Neural progenitor cell (in vitro differentiated cells): ENCODE results near the gene ATF5. TPM values are rescaled to one million over a fixed set of nuclear protein-coding genes. Genes with fewer than 3 reads are reported as not detected.

Experiments
- DNase-seq: peaks from one replicate; pipeline ENCODE4 v3.0.0-alpha.2; 2016; ENCODE audit warnings: low spot score
- H2AFZ ChIP-seq: fragments of 200-600 bp; sonication (generic); replicated peaks from 2 replicates; pipeline ENCODE4 v1.6.1; 2016; ENCODE audit warnings: antibody characterized with exemption
- H3F3A ChIP-seq: fragments of 200-600 bp; sonication (generic); 2 replicates; pipeline ENCODE4 v1.6.1; 2016; ENCODE audit warnings: antibody characterized with exemption, low read depth
- H3K27ac ChIP-seq: fragments of 200-600 bp; sonication (generic); 2 replicates; pipeline ENCODE4 v1.5.1; 2016; ENCODE audit warnings: mild to moderate bottlenecking
- H3K27me3 ChIP-seq: fragments of 200-600 bp; sonication (generic); 2 replicates; pipeline ENCODE4 v1.6.1; 2016; ENCODE audit warnings: mild to moderate bottlenecking, moderate library complexity
- H3K36me3 ChIP-seq: fragments of 200-600 bp; sonication (generic); 2 replicates; pipeline ENCODE4 v1.5.1; 2016
- H3K4me1 ChIP-seq: fragments of 200-600 bp; sonication (generic); 2 replicates; pipeline ENCODE4 v1.6.1; 2016; ENCODE audit warnings: mixed run types
- H3K4me2 ChIP-seq: fragments of 200-600 bp; sonication (generic); 2 replicates; pipeline ENCODE4 v1.6.1; 2016
- H3K4me3 ChIP-seq: fragments of 200-600 bp; sonication (generic); 2 replicates; pipeline ENCODE4 v1.5.1; 2016
- H3K79me2 ChIP-seq: fragments of 200-600 bp; sonication (generic); 2 replicates; pipeline ENCODE4 v1.6.1; 2016; ENCODE audit warnings: low read depth
- H3K9ac ChIP-seq: fragments of 200-600 bp; sonication (generic); 2 replicates; pipeline ENCODE4 v1.6.1; 2016
- H3K9me3 ChIP-seq: fragments of 200-600 bp; sonication (generic); 2 replicates; pipeline ENCODE4 v1.5.1; 2016; ENCODE audit warnings: low read depth
- H4K20me1 ChIP-seq: fragments of 200-600 bp; sonication (generic); 2 replicates; pipeline ENCODE4 v1.6.1; 2016; ENCODE audit warnings: low read depth
- H3K27ac Mint-ChIP-seq: 3 replicates; pipeline ENCODE4 v1.8.0; 2021; ENCODE audit warnings: mixed read lengths
- H3K27me3 Mint-ChIP-seq: 2 replicates; pipeline ENCODE4 v1.8.0; 2022; ENCODE audit warnings: low read depth, mild to moderate bottlenecking, inconsistent platforms, moderate library complexity, mixed read lengths; ENCODE audit not compliant: insufficient read depth
- H3K36me3 Mint-ChIP-seq: 3 replicates; pipeline ENCODE4 v1.8.0; 2021; ENCODE audit warnings: mixed read lengths
- H3K4me1 Mint-ChIP-seq: 3 replicates; pipeline ENCODE4 v1.8.0; 2021; ENCODE audit warnings: mixed read lengths
- H3K4me3 Mint-ChIP-seq: 3 replicates; pipeline ENCODE4 v1.8.0; 2021; ENCODE audit warnings: mild to moderate bottlenecking, moderate library complexity, mixed read lengths
- H3K9me3 Mint-ChIP-seq: 3 replicates; pipeline ENCODE4 v1.8.0; 2020; ENCODE audit warnings: mixed read lengths
- EZH2 ChIP-seq: fragments of 200-600 bp; sonication (generic); IDR thresholded peaks from 2 replicates; pipeline ENCODE4 v1.6.1; 2017; ENCODE audit warnings: antibody characterized with exemption, mild to moderate bottlenecking, moderate library complexity
- EZH2phosphoT487 ChIP-seq: fragments of 200-600 bp; sonication (generic); IDR thresholded peaks from 2 replicates; pipeline ENCODE4 v1.6.1; 2017; ENCODE audit warnings: antibody characterized with exemption
- total RNA-seq: library from RNA; depleted of rRNA; stranded (reverse); fragments of >200 nt; gene quantifications from 2 replicates; pipeline ENCODE4 v1.2.3, GENCODE V29; 2015; ENCODE audit warnings: low replicate concordance
- TF ChIP-seq, protein P1 (sequence below): fragments of 200-600 bp; sonication (generic); IDR thresholded peaks from 2 replicates; pipeline ENCODE4 v1.5.1; 2017; ENCODE audit warnings: antibody characterized with exemption, mild to moderate bottlenecking

Gene ATF5
- total RNA-seq, 1 donor from 2014 or later = 1.6 TPM

DNA sequence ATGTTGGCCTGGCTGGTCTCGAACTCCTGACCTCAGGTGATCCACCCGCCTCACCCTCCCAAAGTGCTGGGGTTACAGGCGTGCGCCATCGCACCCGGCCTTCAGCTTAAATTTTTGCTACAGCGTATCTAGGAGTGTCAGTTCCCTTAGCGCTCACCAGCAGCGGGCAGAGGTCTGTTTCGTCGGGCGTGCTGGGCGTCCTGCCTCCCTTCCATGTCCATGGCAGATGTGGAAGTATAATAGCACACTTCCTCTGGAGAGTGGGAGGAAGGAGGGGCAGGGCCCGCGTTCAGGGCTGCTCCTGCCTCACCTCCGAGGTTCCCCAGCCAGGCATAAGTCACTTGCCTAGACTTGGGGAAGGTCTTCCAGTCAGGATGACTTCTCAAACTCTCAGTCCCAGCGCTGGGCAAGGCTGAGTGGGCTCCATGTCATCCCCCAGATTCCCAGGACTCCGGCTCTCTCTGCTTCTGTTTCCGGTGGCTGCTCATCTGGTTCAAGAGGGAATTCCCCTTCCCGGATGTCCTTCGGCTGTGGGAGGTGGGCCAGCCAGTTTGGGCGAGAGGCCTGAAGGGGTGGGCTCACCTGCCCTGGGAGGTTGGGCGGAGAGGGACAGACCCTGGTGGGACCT, 41.9 kb upstream of the ATF5 start:
- H3K36me3 Mint-ChIP-seq = peaks cover 22% of the 10 kb centered on the region
- H3K4me3 Mint-ChIP-seq = no peak overlapping the region
- H3K27ac Mint-ChIP-seq = no peak overlapping the region
- peaks cover 4% of the 10 kb centered on the region for H3K4me1 Mint-ChIP-seq
- H3K27me3 ChIP-seq = peaks cover 24% of the 10 kb centered on the region
- no peak overlapping the region for H3K4me2 ChIP-seq
- DNase-seq = no peak
- H4K20me1 ChIP-seq = no peaks in the 10 kb centered on the region
- no peak overlapping the region for H3K4me3 ChIP-seq
- no peaks in the 10 kb centered on the region for H3K9me3 Mint-ChIP-seq
- H3K9ac ChIP-seq = no peak overlapping the region
- no peak overlapping the region for H2AFZ ChIP-seq
- no peak for TF ChIP-seq EZH2
- H3K27ac ChIP-seq = no peak overlapping the region
- H3K36me3 ChIP-seq = peaks cover 4% of the 10 kb centered on the region
- H3K4me1 ChIP-seq = no peaks in the 10 kb centered on the region
- H3K79me2 ChIP-seq = no peaks in the 10 kb centered on the region
- H3K27me3 Mint-ChIP-seq = peaks cover 11% of the 10 kb centered on the region
- H3F3A ChIP-seq = peaks cover 23% of the 10 kb centered on the region
- no peaks in the 10 kb centered on the region for H3K9me3 ChIP-seq

DNA sequence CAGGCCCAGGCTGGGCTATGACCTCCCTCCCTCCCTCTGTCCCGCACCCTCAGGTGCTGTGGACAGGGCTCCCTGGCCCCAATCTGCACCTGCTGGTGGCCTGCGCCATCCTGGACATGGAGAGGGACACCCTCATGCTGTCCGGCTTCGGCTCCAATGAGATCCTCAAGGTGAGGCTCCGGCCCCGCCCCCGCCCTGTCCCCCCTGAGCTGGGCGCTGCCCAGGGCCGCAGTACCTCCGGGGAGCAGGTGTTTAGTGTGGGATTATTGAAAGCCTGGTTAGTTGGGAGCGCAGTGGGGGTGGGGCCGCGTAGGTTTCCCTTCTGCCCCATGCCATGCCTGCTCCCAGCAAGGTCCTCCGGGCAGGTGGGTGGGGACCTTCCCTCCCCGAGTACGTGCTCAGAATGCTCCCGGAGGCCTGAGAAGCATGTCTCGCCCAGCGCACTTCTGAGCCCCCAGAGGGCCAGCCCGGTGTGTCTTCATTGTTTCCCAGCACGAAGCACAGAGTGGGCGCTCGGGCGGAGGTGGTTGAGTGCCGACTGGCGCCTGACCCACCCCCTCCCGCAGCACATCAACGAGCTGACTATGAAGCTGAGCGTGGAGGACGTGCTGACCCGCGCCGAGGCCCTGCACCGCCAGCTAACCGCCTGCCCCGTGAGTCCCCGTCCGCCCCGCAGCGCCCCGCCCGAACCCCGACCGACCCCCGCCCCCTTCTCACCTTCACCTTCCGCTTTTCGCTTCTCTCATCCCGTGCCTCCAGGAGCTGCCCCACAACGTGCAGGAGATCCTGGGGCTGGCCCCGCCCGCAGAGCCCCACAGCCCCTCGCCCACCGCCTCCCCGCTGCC, 41.1 kb upstream of the ATF5 start:
- H3K4me1 Mint-ChIP-seq = peaks cover 4% of the 10 kb centered on the region
- Histone ChIP-seq H2AFZ (no peak overlapping the region), H3K4me1 (no peaks in the 10 kb centered on the region), H3K4me3 (no peak overlapping the region), H3K79me2 (no peaks in the 10 kb centered on the region), H3K4me2 (no peak overlapping the region), H3K27ac (no peak overlapping the region), H4K20me1 (no peaks in the 10 kb centered on the region), H3K27me3 (peaks cover 24% of the 10 kb centered on the region), H3K9me3 (no peaks in the 10 kb centered on the region), H3K9ac (no peak overlapping the region), H3K36me3 (peaks cover 3% of the 10 kb centered on the region), H3F3A (peaks cover 23% of the 10 kb centered on the region)
- no peak overlapping the region for H3K4me3 Mint-ChIP-seq
- H3K36me3 Mint-ChIP-seq = peaks cover 19% of the 10 kb centered on the region
- DNase-seq = no peak
- peaks cover 16% of the 10 kb centered on the region for H3K27me3 Mint-ChIP-seq
- no peaks in the 10 kb centered on the region for H3K9me3 Mint-ChIP-seq
- H3K27ac Mint-ChIP-seq = no peak overlapping the region
- TF ChIP-seq EZH2 (no peak), EZH2phosphoT487 (no peak)
- TF ChIP-seq, protein P1, sequence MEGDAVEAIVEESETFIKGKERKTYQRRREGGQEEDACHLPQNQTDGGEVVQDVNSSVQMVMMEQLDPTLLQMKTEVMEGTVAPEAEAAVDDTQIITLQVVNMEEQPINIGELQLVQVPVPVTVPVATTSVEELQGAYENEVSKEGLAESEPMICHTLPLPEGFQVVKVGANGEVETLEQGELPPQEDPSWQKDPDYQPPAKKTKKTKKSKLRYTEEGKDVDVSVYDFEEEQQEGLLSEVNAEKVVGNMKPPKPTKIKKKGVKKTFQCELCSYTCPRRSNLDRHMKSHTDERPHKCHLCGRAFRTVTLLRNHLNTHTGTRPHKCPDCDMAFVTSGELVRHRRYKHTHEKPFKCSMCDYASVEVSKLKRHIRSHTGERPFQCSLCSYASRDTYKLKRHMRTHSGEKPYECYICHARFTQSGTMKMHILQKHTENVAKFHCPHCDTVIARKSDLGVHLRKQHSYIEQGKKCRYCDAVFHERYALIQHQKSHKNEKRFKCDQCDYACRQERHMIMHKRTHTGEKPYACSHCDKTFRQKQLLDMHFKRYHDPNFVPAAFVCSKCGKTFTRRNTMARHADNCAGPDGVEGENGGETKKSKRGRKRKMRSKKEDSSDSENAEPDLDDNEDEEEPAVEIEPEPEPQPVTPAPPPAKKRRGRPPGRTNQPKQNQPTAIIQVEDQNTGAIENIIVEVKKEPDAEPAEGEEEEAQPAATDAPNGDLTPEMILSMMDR = no peak

DNA sequence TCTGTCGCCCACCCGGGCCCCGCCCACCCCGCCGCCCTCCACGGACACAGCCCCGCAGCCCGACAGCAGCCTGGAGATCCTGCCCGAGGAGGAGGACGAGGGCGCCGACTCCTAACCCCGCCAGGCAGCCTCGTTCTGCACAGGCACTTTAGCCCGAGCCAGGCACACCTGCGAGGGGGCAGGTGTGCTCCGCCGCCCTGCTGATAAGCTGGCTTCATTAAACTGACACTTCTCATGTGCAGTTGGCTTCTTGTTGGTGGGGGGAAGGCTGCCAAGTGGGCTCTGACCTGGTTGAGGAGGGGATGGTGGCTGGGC, 40.5 kb upstream of the ATF5 start:
- H3K4me1 ChIP-seq = no peaks in the 10 kb centered on the region
- no peaks in the 10 kb centered on the region for H3K36me3 ChIP-seq
- H3K4me3 ChIP-seq = no peak overlapping the region
- H2AFZ ChIP-seq = no peak overlapping the region
- H3F3A ChIP-seq = peaks cover 23% of the 10 kb centered on the region
- no peak overlapping the region for H3K4me2 ChIP-seq
- Mint-ChIP-seq H3K4me3 (no peak overlapping the region), H3K9me3 (no peaks in the 10 kb centered on the region), H3K27me3 (peaks cover 17% of the 10 kb centered on the region), H3K27ac (no peak overlapping the region), H3K36me3 (peaks cover 15% of the 10 kb centered on the region), H3K4me1 (peaks cover 4% of the 10 kb centered on the region)
- TF ChIP-seq EZH2phosphoT487 = no peak
- TF ChIP-seq, protein P1 = no peak
- TF ChIP-seq EZH2 = no peak
- H3K79me2 ChIP-seq = no peaks in the 10 kb centered on the region
- peaks cover 24% of the 10 kb centered on the region for H3K27me3 ChIP-seq
- no peak for DNase-seq
- H3K27ac ChIP-seq = no peak overlapping the region
- H4K20me1 ChIP-seq = no peaks in the 10 kb centered on the region
- H3K9ac ChIP-seq = no peak overlapping the region
- H3K9me3 ChIP-seq = no peaks in the 10 kb centered on the region
